ENCODE results near the gene ZNF736.
"Not testable (repeated sequence)": the region's sequence is repeated elsewhere in the genome, so short reads cannot be mapped to it uniquely, and the experiment has no call there.

Gene ZNF736

DNA sequence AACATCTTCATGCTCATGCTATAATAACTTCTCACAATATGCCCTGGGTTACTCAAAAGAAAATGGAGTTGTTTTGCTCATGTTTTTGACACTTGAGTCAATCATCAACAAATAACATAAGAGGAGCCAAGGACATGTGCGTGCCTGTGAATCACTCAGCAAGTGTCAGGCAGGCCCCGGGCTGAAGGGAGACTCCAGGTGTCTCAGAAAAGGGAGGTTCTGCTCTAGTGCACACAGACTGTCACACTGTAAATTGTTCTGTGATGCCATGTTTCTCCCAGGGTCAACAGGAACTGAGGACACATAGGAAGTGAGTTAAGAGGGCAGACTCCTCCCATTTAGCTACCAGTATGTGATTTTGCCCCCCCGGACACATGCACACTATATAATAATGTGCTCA, 10.4 kb downstream of the ZNF736 start:
- H3K27me3 Mint-ChIP-seq, H3K27ac Mint-ChIP-seq, H3K4me3 Mint-ChIP-seq: not testable (repeated sequence)
- peaks cover 29% of the 10 kb centered on the region for H3K9me3 Mint-ChIP-seq
- peaks cover 21% of the 10 kb centered on the region for H3K4me1 Mint-ChIP-seq (ENCODE audit: low read depth)
- H3K36me3 Mint-ChIP-seq (ENCODE audit: low read depth): peaks cover 86% of the 10 kb centered on the region

DNA sequence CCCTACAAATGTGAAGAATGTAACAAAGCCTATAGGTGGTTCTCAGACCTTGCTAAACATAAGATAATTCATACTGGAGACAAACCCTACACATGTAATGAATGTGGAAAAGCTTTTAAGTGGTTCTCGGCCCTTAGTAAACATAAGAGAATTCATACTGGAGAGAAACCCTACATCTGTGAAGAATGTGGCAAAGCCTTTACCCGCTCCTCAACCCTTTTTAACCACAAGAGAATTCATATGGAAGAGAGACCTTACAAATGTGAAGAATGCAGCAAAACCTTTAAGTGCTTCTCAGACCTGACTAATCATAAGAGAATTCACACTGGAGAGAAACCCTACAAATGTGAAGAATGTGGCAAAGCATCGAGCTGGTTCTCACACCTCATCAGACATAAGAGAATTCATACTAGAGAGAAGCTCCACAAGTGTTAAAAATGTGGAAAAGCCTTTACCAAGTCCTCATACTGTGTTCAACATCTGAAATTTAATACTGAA, 35.0 kb downstream of the ZNF736 start:
- Mint-ChIP-seq H3K9me3 (peaks cover 47% of the 10 kb centered on the region), H3K36me3 (ENCODE audit: low read depth) (peaks cover 87% of the 10 kb centered on the region)
- H3K4me3 Mint-ChIP-seq; H3K27me3 Mint-ChIP-seq; H3K4me1 Mint-ChIP-seq (ENCODE audit: low read depth); H3K27ac Mint-ChIP-seq: not testable (repeated sequence)

DNA sequence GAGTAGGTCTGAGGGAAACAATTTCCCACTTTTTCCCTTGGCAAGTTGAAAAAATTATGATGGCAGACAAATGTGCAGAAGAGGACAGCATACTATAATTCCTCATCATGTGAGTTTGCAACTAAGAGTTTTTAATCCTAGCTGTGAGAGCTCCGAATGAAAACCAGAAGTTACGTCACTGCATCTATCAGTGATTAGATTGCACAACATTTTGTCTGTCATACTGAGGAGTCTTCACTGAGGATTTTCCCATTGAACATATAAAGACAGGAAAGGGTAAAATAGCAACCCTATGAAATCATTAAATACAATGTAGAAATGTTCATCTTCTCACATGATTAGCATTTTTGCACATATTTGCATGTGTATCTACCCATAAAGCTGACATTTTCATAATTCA, 45.8 kb downstream of the ZNF736 start:
- Mint-ChIP-seq H3K9me3 (peaks cover 50% of the 10 kb centered on the region), H3K36me3 (ENCODE audit: low read depth) (peaks cover 38% of the 10 kb centered on the region), H3K4me3 (no peak overlapping the region), H3K27ac (no peak overlapping the region), H3K4me1 (ENCODE audit: low read depth) (no peaks in the 10 kb centered on the region), H3K27me3 (no peaks in the 10 kb centered on the region)

DNA sequence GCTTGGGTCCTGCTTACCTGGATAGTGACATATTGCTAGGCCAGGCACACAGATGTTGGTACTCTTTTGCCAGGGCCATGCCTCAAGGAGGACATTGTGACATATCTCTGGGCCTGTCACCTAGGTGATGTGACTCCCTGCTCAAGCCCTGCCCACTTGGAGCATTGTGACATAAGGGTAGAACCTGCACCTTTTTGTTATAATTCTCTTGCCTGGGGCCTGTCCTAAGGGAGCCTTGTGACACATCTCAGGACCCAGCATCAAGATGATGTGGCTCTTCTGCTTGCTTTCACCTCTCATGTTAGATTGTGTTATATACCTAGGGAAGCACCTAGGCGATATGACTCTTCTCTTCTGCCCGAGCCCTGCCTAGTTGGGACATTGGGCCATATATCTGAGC, 57.4 kb downstream of the ZNF736 start:
- peaks cover 11% of the 10 kb centered on the region for H3K36me3 Mint-ChIP-seq (ENCODE audit: low read depth)
- no peaks in the 10 kb centered on the region for H3K4me1 Mint-ChIP-seq (ENCODE audit: low read depth)
- H3K9me3 Mint-ChIP-seq: peaks cover 66% of the 10 kb centered on the region
- no peaks in the 10 kb centered on the region for H3K27me3 Mint-ChIP-seq
- no peak overlapping the region for H3K4me3 Mint-ChIP-seq
- no peak overlapping the region for H3K27ac Mint-ChIP-seq

DNA sequence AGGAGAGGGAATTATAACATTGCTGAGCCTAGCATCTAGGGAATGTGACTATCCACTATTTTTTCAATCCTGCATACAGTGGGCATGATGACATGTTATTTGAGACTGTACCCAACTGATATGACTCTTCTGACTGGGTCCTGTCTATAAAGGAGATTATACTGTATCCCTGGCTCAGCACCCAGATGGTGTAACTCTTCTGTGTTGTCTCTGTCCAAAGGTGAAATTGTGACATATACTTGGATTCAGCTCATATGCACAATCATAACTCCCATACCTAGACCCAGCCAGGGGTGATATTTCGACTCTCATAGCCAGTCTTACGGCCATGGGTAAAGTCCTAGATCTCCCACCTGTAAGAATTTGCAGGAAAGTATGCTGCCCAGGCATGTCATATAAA, 59.3 kb downstream of the ZNF736 start:
- H3K27me3 Mint-ChIP-seq: no peaks in the 10 kb centered on the region
- peaks cover 5% of the 10 kb centered on the region for H3K36me3 Mint-ChIP-seq (ENCODE audit: low read depth)
- peaks cover 60% of the 10 kb centered on the region for H3K9me3 Mint-ChIP-seq
- H3K27ac Mint-ChIP-seq: no peak overlapping the region
- no peak overlapping the region for H3K4me3 Mint-ChIP-seq
- no peaks in the 10 kb centered on the region for H3K4me1 Mint-ChIP-seq (ENCODE audit: low read depth)

DNA sequence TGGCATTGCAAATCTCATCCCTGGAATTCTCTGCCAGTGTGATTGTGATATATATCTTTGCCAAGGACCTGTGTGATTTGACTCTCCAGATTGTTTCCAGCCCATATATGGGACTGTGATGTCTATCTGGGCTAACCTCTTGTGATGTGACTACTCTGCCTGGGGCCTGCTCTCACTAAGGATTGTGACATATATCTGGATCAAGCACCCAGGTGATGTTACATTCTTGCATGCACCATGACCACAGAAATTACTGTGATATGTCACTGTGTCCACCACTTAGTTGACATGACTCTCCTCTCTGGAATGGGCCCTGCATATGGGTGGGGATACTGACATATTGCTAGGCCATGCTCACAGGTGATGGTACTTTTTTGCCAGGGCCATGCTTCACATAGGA, 86.6 kb downstream of the ZNF736 start:
- H3K4me1 Mint-ChIP-seq (ENCODE audit: low read depth): no peaks in the 10 kb centered on the region
- no peak overlapping the region for H3K4me3 Mint-ChIP-seq
- H3K27me3 Mint-ChIP-seq: no peaks in the 10 kb centered on the region

More for the DNA sequence above, 86.6 kb downstream of the ZNF736 start:
- H3K36me3 Mint-ChIP-seq (ENCODE audit: low read depth): no peaks in the 10 kb centered on the region
- H3K27ac Mint-ChIP-seq: no peak overlapping the region
- peaks cover 5% of the 10 kb centered on the region for H3K9me3 Mint-ChIP-seq
